Smooth muscle cell (in vitro differentiated cells): ENCODE measurements around the gene NXN. TPM values are rescaled to one million over a fixed set of nuclear protein-coding genes. Genes with fewer than 3 reads are reported as not detected.
A peak's percentile ranks its signal among the peaks of the same experiment; 100 is the strongest.
"Not testable (repeated sequence)": the region's sequence is repeated elsewhere in the genome, so short reads cannot be mapped to it uniquely, and the experiment has no call there.

Experiments used
- DNase-seq: peaks from one replicate; lab custom pipeline; 2025; ENCODE audit not compliant: unreplicated experiment; lab: John Stamatoyannopoulos, UW
- H2AFZ ChIP-seq: fragments of 200-600 bp; sonication (generic); 2 replicates; pipeline ENCODE4 v1.6.0; 2016; ENCODE audit warnings: antibody characterized with exemption, low read depth, mild to moderate bottlenecking
- H3F3A ChIP-seq: fragments of 200-600 bp; sonication (generic); 2 replicates; pipeline ENCODE4 v1.6.0; 2017; ENCODE audit warnings: antibody characterized with exemption, low read depth
- H3K27ac ChIP-seq: fragments of 200-600 bp; sonication (generic); 2 replicates; pipeline ENCODE4 v1.5.1; 2016; ENCODE audit warnings: low read depth, mild to moderate bottlenecking
- H3K27me3 ChIP-seq: fragments of 200-600 bp; sonication (generic); 2 replicates; pipeline ENCODE4 v1.6.1; 2016; ENCODE audit warnings: low read depth, mild to moderate bottlenecking
- H3K36me3 ChIP-seq: fragments of 200-600 bp; sonication (generic); 2 replicates; pipeline ENCODE4 v1.5.1; 2016; ENCODE audit warnings: low read depth
- H3K4me1 ChIP-seq: fragments of 200-600 bp; sonication (generic); 2 replicates; pipeline ENCODE4 v1.5.1; 2016; ENCODE audit warnings: low read depth
- H3K4me2 ChIP-seq: fragments of 200-600 bp; sonication (generic); 2 replicates; pipeline ENCODE4 v1.6.0; 2016; ENCODE audit warnings: mild to moderate bottlenecking
- H3K4me3 ChIP-seq: fragments of 200-600 bp; sonication (generic); 2 replicates; pipeline ENCODE4 v1.5.1; 2016; ENCODE audit warnings: mild to moderate bottlenecking
- H3K79me2 ChIP-seq: fragments of 200-600 bp; sonication (generic); 2 replicates; pipeline ENCODE4 v1.6.0; 2016; ENCODE audit warnings: low read depth, mild to moderate bottlenecking
- H3K9ac ChIP-seq: fragments of 200-600 bp; sonication (generic); 2 replicates; pipeline ENCODE4 v1.6.0; 2016; ENCODE audit warnings: low read depth
- H3K9me3 ChIP-seq: fragments of 200-600 bp; sonication (generic); replicated peaks from 2 replicates; pipeline ENCODE4 v1.5.1; 2016; ENCODE audit warnings: low read depth
- H4K20me1 ChIP-seq: fragments of 200-600 bp; sonication (generic); 2 replicates; pipeline ENCODE4 v1.6.0; 2016; ENCODE audit warnings: low read depth
- WGBS: methylation state at CpG from one replicate; pipeline ENCODE4 v1.1.7; 2016; ENCODE audit warnings: low lambda C conversion rate; 5-methylcytosine and 5-hydroxymethylcytosine counted together
- polyA plus RNA-seq: library from polyadenylated mRNA; unstranded; fragments of >200 nt; fragmentation: Nextera tagmentation; extraction: Ambion mirVana; gene quantifications from 2 replicates; pipeline ENCODE4 v1.2.1, GENCODE V29; 2016
- total RNA-seq: library from RNA; depleted of rRNA; stranded (reverse); fragments of >200 nt; gene quantifications from 2 replicates; pipeline ENCODE4 v1.2.3, GENCODE V29; 2014
- TF ChIP-seq, protein P1 (sequence below): fragments of 200-600 bp; sonication (generic); IDR thresholded peaks from 2 replicates; pipeline ENCODE4 v1.5.1; 2017; ENCODE audit warnings: borderline replicate concordance, mild to moderate bottlenecking, antibody characterized with exemption; ENCODE audit not compliant: insufficient read depth, poor library complexity, severe bottlenecking

NXN gene
- total and polyA plus RNA-seq, 2 experiments from 2014 or later: 58.3 to 78.6 TPM

DNA sequence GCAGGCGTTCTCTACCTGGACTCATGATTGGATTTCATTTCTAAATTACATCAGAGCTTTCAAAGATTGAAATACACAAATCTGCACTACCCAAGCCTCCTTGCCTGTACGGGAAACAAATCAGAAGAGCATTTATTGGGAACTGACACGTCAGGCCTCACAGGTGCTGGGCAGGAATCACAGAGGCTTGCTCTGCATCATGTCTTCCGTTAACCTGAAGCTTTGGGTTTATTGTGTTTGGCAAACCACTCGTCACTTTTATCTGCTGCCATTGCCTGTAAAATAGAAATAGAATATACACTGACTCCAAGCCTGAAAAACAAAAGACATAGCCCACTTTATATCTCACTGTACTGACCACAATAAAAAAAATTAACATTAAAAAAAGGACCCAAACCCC, 219.6 kb downstream of the NXN start:
- Histone ChIP-seq H3K4me1 (no peaks in the 10 kb centered on the region), H3K9ac (no peak overlapping the region), H3K4me2 (no peak overlapping the region), H3K79me2 (no peaks in the 10 kb centered on the region), H3K4me3 (no peak overlapping the region), H3F3A (peaks cover 6% of the 10 kb centered on the region), H3K9me3 (no peaks in the 10 kb centered on the region), H4K20me1 (no peaks in the 10 kb centered on the region), H3K36me3 (peaks cover 13% of the 10 kb centered on the region), H3K27me3 (no peaks in the 10 kb centered on the region), H2AFZ (no peak overlapping the region), H3K27ac (no peak overlapping the region)
- 97% methylated on average over 5 of the region's 5 CpGs for WGBS
- no peak for DNase-seq
- TF ChIP-seq, protein P1, sequence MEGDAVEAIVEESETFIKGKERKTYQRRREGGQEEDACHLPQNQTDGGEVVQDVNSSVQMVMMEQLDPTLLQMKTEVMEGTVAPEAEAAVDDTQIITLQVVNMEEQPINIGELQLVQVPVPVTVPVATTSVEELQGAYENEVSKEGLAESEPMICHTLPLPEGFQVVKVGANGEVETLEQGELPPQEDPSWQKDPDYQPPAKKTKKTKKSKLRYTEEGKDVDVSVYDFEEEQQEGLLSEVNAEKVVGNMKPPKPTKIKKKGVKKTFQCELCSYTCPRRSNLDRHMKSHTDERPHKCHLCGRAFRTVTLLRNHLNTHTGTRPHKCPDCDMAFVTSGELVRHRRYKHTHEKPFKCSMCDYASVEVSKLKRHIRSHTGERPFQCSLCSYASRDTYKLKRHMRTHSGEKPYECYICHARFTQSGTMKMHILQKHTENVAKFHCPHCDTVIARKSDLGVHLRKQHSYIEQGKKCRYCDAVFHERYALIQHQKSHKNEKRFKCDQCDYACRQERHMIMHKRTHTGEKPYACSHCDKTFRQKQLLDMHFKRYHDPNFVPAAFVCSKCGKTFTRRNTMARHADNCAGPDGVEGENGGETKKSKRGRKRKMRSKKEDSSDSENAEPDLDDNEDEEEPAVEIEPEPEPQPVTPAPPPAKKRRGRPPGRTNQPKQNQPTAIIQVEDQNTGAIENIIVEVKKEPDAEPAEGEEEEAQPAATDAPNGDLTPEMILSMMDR: no peak

DNA sequence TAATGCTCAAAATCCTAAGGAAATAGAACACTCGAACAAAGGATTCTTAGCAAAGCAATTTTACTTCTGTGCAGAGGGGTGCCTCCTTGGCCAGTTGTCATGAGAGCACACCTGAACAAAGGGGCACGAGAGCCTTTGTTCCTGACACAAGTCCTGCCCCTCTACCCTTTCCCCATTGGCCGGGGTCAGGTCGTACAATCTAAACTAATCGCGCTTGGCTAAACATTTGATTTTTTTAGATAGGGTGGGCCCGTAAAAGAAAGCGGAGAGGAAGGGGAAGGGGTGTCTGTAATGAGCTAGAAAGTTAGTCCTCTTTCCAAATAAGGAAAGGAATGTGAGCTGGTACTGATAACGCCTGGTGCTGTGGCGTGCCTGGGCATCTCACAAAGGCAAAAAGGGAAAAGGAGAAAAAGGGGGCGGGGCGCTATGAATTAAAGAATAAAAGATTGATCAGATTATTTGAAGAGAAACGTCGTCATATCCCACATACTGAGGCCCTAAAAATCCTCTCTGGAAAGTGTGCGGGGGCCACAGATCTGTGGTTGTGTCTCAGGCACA, 223.5 kb downstream of the NXN start:
- WGBS: 60% methylated on average over 15 of the region's 15 CpGs
- not testable (repeated sequence) for DNase-seq, H3K4me3 ChIP-seq, H3K9me3 ChIP-seq, H3K79me2 ChIP-seq, H3K9ac ChIP-seq, H2AFZ ChIP-seq, H4K20me1 ChIP-seq, H3K4me1 ChIP-seq, H3K27me3 ChIP-seq
- peak overlapping the region; percentile 35 for H3K27ac ChIP-seq
- H3K4me2 ChIP-seq: peak overlapping the region; percentile 26
- H3K36me3 ChIP-seq: peaks cover 11% of the 10 kb centered on the region
- H3F3A ChIP-seq: peaks cover 14% of the 10 kb centered on the region

DNA sequence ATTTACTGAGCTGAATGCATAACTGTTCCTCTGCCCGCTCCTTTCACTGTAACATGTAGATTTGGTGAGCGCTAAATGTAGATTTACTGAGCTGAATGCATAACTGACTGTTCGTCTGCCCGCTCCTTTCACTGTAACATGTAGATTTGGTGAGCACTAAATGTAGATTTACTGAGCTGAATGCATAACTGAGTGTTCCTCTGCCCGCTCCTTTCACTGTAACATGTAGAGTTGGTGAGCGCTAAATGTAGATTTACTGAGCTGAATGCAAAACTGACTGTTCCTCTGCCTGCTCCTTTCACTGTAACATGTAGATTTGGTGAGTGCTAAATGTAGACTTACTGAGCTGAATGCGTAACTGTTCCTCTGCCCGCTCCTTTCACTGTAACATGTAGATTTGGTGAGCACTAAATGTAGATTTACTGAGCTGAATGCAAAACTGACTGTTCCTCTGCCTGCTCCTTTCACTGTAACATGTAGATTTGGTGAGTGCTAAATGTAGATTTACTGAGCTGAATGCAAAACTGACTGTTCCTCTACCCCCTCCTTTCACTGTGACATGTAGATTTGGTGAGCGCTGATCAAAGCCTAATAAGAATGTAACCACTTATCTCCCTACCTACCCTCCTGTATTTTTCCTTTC, 224.1 kb downstream of the NXN start:
- H3K4me2 ChIP-seq, H4K20me1 ChIP-seq: not testable (repeated sequence)

DNA sequence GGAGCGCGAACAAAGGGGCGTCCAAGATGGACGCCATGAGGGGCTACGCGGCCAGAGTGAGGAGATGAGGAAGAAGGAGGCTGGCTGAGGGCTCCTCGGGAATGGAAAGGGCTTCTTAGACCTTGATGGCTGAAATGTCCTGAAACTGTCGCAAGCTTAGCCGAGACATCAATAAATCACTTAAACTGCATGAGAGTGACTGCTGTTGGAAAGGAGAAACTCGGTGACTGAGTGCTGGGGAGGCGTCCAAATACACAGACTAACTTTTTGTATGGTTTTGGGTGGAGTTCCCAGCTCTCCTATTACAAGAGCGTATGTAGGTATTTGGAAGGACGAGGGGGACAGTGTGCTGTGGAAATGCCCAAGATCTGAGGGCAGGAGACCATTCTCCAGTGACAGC, 226.2 kb downstream of the NXN start:
- Histone ChIP-seq H3K4me1 (no peaks in the 10 kb centered on the region), H3K9me3 (no peaks in the 10 kb centered on the region)

More for the DNA sequence above, 224.1 kb downstream of the NXN start:
- H3K4me3 ChIP-seq, H3K4me1 ChIP-seq, H3K36me3 ChIP-seq, H2AFZ ChIP-seq, H3K9me3 ChIP-seq, DNase-seq, H3K9ac ChIP-seq, H3K27me3 ChIP-seq: not testable (repeated sequence)
- Histone ChIP-seq H3F3A (peaks cover 14% of the 10 kb centered on the region), H3K79me2 (peaks cover 14% of the 10 kb centered on the region), H3K27ac (peak overlapping the region; percentile 35)
- over 99% methylated on average over 9 of the region's 9 CpGs for WGBS

More for the DNA sequence above, 226.2 kb downstream of the NXN start:
- TF ChIP-seq, protein P1: no peak
- 86% methylated on average over 12 of the region's 13 CpGs for WGBS
- H3F3A ChIP-seq: peaks cover 8% of the 10 kb centered on the region
- H3K27ac ChIP-seq: no peak overlapping the region
- no peak for DNase-seq
- H4K20me1 ChIP-seq: no peaks in the 10 kb centered on the region
- no peaks in the 10 kb centered on the region for H3K27me3 ChIP-seq
- H3K36me3 ChIP-seq: no peaks in the 10 kb centered on the region
- no peak overlapping the region for H3K4me2 ChIP-seq
- H3K9ac ChIP-seq: no peak overlapping the region
- peaks cover 22% of the 10 kb centered on the region for H3K79me2 ChIP-seq
- no peak overlapping the region for H3K4me3 ChIP-seq
- H2AFZ ChIP-seq: no peak overlapping the region
